GM12891 (cell line): ENCODE results near the gene COLEC12.
"Not testable (repeated sequence)": the region's sequence is repeated elsewhere in the genome, so short reads cannot be mapped to it uniquely, and the experiment has no call there.

Experiments
- PAX5 ChIP-seq: IDR thresholded peaks from 2 replicates; pipeline ENCODE4 v1.6.1; 2011; ENCODE audit warnings: low read length, moderate library complexity, mild to moderate bottlenecking; ENCODE audit not compliant: insufficient read depth, severe bottlenecking
- POLR2A ChIP-seq: IDR thresholded peaks from 2 replicates; pipeline ENCODE4 v1.6.1; 2011; ENCODE audit warnings: low read depth, low read length, control low read depth
- POLR2AphosphoS5 ChIP-seq: IDR thresholded peaks from 2 replicates; pipeline ENCODE4 v1.6.1; 2011; ENCODE audit warnings: low read depth, low read length, control low read depth
- SPI1 ChIP-seq: IDR thresholded peaks from 2 replicates; pipeline ENCODE4 v1.6.1; 2011; ENCODE audit warnings: low read depth, low read length, control low read depth
- TAF1 ChIP-seq: IDR thresholded peaks from 2 replicates; pipeline ENCODE4 v1.6.1; 2011; ENCODE audit warnings: low read depth, low read length, control low read depth

DNA sequence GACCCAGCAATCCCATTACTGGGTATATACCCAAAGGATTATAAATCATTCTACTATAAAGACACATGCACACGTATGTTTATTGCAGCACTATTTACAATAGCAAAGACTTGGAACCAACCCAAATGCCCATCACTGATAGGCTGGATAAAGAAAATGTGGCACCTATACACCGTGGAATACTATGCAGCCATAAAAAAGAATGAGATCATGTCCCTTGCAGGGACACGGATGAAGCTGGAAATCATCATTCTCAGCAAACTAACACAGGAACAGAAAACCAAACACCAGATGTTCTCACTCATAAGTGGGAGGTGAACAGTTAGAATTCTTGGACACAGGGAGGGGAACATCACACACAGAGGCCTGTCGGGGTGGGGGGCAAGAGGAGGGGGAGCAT is 210.5 kb downstream of the COLEC12 start:
- TF ChIP-seq POLR2AphosphoS5, POLR2A, TAF1, SPI1, PAX5: not testable (repeated sequence)
